ENCODE data around the gene MVB12B. TPM values are rescaled to one million over a fixed set of nuclear protein-coding genes. Genes with fewer than 3 reads are reported as not detected.
A peak's percentile ranks its signal among the peaks of the same experiment; 100 is the strongest.
"Not testable (repeated sequence)": the region's sequence is repeated elsewhere in the genome, so short reads cannot be mapped to it uniquely, and the experiment has no call there.

The MVB12B gene
- 1 to 10 TPM; 5.9 to 8.7 TPM for total RNA-seq

GRCh38 chr9:126326228-126327005 lies at the start of gene MVB12B:
TSS of gene MVB12B (plus strand) at chr9:126326829. CDS start at chr9:126326930, 101 bp downstream.
- peak within 1 kb of the TSS; percentile 73 to 79 for H3K27ac ChIP-seq
- peaks cover 3 to 14% of the 10 kb centered on the region in 2 donors for H3K9me3 ChIP-seq
- no peak for DNase-seq (ENCODE audit: low spot score)
- H3K4me1 ChIP-seq: peaks cover 0 to 27% of the 10 kb centered on the region in 2 donors
- H3K27me3 ChIP-seq: no peaks in the 10 kb centered on the region
- no peaks in the 10 kb centered on the region for H3K36me3 ChIP-seq
- TF ChIP-seq CTCF (IDR thresholded peaks at IDR 0.05): no peak
- H3K4me3 ChIP-seq: peak within 1 kb of the TSS; percentile 52 to 71

- H3K36me3 ChIP-seq: no peaks in the 10 kb centered on the region
- no peaks in the 10 kb centered on the region for H3K27me3 ChIP-seq
- DNase-seq (ENCODE audit: low spot score): peak; percentile 18
- TF ChIP-seq CTCF (IDR thresholded peaks at IDR 0.05): no peak
- H3K4me1 ChIP-seq: no peaks in the 10 kb centered on the region
- no peak overlapping the region for H3K27ac ChIP-seq
- peaks cover 0 to 14% of the 10 kb centered on the region in 2 donors for H3K9me3 ChIP-seq
- H3K4me3 ChIP-seq: no peak overlapping the region
Measured at GRCh38 chr9:126283799-126284465, 42.7 kb upstream of the MVB12B start.

GRCh38 chr9:126285652-126286051 lies 41.0 kb upstream of the MVB12B start:
- not testable (repeated sequence) for DNase-seq (ENCODE audit: low spot score); H3K4me3 ChIP-seq; H3K27me3 ChIP-seq; H3K27ac ChIP-seq; H3K36me3 ChIP-seq; H3K4me1 ChIP-seq; H3K9me3 ChIP-seq

GRCh38 chr9:126287166-126287866 lies 39.3 kb upstream of the MVB12B start:
- Histone ChIP-seq H3K9me3 (peaks cover 0 to 5% of the 10 kb centered on the region in 2 donors), H3K36me3 (no peaks in the 10 kb centered on the region), H3K4me3 (no peak overlapping the region), H3K27ac (no peak overlapping the region), H3K27me3 (no peaks in the 10 kb centered on the region), H3K4me1 (no peaks in the 10 kb centered on the region)
- DNase-seq (ENCODE audit: low spot score): no peak
- no peak for TF ChIP-seq CTCF (IDR thresholded peaks at IDR 0.05)

- DNase-seq (ENCODE audit: low spot score): peak; percentile 30
- Histone ChIP-seq H3K9me3 (peaks cover 0 to 5% of the 10 kb centered on the region in 2 donors), H3K4me3 (no peak overlapping the region), H3K27me3 (no peaks in the 10 kb centered on the region), H3K36me3 (no peaks in the 10 kb centered on the region), H3K4me1 (no peaks in the 10 kb centered on the region), H3K27ac (no peak overlapping the region)
- TF ChIP-seq CTCF (IDR thresholded peaks at IDR 0.05): no peak
Measured at GRCh38 chr9:126290871-126291270, 35.8 kb upstream of the MVB12B start.

- H3K27me3 ChIP-seq: no peaks in the 10 kb centered on the region
- H3K4me3 ChIP-seq: no peak overlapping the region
- no peaks in the 10 kb centered on the region for H3K36me3 ChIP-seq
- DNase-seq (ENCODE audit: low spot score): no peak
- no peaks in the 10 kb centered on the region for H3K4me1 ChIP-seq
- H3K9me3 ChIP-seq: peaks cover 0 to 3% of the 10 kb centered on the region in 2 donors
- no peak for TF ChIP-seq CTCF (IDR thresholded peaks at IDR 0.05)
- no peak overlapping the region for H3K27ac ChIP-seq
Measured at GRCh38 chr9:126291925-126292324, 34.7 kb upstream of the MVB12B start.
